Measurements from ENCODE around the gene ZNF205.

The ZNF205 gene

GRCh38 chr16:3085868-3086595 is 26.4 kb upstream of the ZNF205 start:
- DNase-seq = no peak

- peak; percentile 63 for DNase-seq
These were observed 25.7 kb upstream of the ZNF205 start for GRCh38 chr16:3086596-3087242.

GRCh38 chr16:3087243-3088235 is 24.8 kb upstream of the ZNF205 start:
- peak; percentile 38 for DNase-seq

- DNase-seq = no peak
These were observed 23.9 kb upstream of the ZNF205 start for GRCh38 chr16:3088450-3088849.

- DNase-seq = no peak
These were observed 23.3 kb upstream of the ZNF205 start for GRCh38 chr16:3088925-3089716.

GRCh38 chr16:3089717-3090592 is 22.4 kb upstream of the ZNF205 start:
- no peak for DNase-seq

- DNase-seq = no peak
These were observed 20.8 kb upstream of the ZNF205 start for GRCh38 chr16:3091551-3091950.

- no peak for DNase-seq
These were observed 19.9 kb upstream of the ZNF205 start for GRCh38 chr16:3092501-3092941.

GRCh38 chr16:3094289-3095027 is 17.9 kb upstream of the ZNF205 start:
- peak; percentile 74 for DNase-seq

GRCh38 chr16:3095869-3096268 is 16.5 kb upstream of the ZNF205 start:
- peak; percentile 70 for DNase-seq

GRCh38 chr16:3096362-3096761 is 16.0 kb upstream of the ZNF205 start:
- no peak for DNase-seq

GRCh38 chr16:3097266-3097665 is 15.1 kb upstream of the ZNF205 start:
- no peak for DNase-seq

GRCh38 chr16:3098459-3099394 is 13.7 kb upstream of the ZNF205 start, which contains the start of gene ZSCAN10:
Gene ZSCAN10 (minus strand): TSS chr16:3099294. CDS start chr16:3092937, 6,357 bp downstream.
- no peak for DNase-seq

GRCh38 chr16:3099395-3099731 is 13.0 kb upstream of the ZNF205 start:
- no peak for DNase-seq

GRCh38 chr16:3099732-3100499 is 12.5 kb upstream of the ZNF205 start:
- peak; percentile 98 for DNase-seq

- peak; percentile 66 for DNase-seq
These were observed 11.2 kb upstream of the ZNF205 start for GRCh38 chr16:3101018-3101840.

- DNase-seq = peak; percentile 61
These were observed 10.4 kb upstream of the ZNF205 start for GRCh38 chr16:3101841-3102470.
